ENCODE data around the gene MPV17L.
A peak's percentile ranks its signal among the peaks of the same experiment; 100 is the strongest.
"Not testable (repeated sequence)": the region's sequence is repeated elsewhere in the genome, so short reads cannot be mapped to it uniquely, and the experiment has no call there.

MPV17L gene

DNA sequence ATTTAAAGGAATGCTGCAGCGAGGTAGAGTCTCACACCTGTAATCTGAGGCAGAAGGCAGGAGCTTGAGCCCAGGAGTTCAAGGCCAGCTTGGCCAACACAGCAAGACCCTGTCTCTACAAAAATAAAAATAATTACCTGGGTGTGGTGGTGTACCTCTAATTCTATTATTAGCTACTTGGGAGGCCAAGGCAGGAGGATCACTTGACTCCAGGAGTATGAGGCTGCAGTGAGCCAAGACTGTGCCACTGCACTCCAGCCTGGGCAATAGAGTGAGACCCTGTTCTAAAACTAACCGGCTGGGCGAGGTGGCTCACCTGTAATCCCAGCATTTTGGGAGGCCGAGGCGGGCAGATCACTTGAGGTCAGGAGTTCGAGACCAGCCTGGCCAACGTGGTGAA, 57.7 kb downstream of the MPV17L start:
- DNase-seq: not testable (repeated sequence)

DNA sequence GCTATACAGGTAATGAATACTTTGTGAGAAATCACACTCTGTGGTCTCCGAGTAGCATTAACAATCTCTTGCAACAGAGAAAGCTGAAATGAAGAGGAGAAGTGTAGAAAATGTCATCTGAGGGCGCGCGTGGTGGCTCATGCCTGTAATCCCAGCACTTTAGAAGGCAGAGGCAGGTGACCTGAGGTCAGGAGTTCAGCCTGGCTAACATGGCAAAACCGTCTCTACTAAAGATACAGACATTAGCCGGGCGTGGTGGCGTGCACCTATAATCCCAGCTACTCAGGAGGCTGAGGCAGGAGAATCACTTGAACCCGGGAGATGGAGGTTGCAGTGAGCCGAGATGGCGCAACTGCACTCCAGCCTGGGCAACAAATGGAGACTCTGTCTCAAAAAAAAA, 59.4 kb downstream of the MPV17L start:
- DNase-seq: not testable (repeated sequence)

DNA sequence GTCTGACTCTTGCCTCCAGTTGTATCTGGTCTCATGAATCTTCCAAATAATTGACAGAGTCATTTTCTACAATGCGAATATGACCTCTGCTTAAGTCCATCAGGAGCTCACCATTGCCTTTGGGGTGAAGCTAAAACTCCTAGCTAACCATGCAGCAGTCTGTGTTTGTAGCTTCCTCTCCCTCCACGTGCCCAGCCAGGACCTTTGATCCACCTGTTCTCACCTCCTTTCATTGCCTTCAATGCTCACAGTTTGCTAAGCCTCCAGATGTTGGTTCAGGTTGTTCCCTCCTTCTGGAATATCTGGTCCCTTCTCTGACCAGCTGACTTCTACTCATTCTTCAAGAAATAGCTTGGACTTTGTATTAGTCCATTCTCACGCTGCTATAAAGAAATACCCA, 61.8 kb downstream of the MPV17L start:
- peak in 1 of 3 donors; percentile 24 for DNase-seq

DNA sequence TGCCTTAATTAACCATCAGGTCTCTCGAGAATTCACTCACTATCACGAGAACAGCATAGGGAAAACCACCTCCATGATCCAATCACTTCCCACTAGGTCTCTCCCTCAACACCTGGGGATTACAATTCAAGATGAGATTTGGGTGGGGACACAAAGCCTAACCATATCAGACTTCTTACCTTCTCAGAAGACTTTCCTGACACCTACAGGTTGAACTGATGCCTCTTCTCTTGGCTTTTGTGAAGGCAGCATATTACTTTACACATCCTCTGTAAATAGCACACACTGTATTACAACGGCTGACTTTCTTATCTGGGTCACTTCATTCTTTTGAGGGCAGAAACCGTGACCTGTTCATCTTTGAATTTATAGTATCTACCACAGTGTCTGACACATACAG, 62.4 kb downstream of the MPV17L start:
- no peak for DNase-seq

DNA sequence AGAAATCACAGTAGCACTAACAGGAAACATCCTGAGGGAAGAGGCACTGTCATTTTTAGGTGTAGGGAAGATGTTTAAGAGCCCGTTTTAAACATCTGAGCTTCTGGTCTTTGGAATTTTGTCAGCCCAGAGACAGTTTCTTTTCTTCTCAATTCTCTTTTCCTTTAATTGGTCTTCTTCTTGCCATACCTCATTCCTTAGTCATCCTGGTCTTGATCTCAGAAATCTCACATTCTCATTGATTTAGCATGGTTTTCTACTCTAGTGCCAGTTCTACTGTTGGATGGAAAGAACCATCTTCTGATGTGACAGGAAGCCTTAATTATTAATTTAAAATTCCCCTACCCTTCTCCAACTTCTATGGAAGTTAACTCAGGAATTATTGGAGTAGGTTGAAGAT, 64.2 kb downstream of the MPV17L start:
- no peak for DNase-seq

DNA sequence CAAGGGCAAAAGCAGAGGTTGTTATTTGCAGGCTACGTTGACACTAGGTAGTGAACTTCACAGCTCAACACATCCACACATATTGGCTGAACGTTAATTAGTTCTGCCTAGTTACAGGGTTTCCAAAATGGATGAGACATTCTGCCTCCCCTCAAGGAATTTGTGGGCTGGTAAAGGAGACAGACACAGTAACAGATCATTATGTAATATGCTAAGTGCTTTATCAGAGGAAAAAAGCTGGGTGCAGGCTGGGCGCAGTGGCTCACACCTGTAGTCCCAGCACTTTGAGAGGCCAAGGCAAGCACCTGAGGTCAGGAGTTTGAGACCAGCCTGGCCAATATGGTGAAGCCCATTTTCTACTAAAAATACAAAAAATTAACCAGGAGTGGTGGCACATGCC, 65.0 kb downstream of the MPV17L start:
- no peak for DNase-seq

DNA sequence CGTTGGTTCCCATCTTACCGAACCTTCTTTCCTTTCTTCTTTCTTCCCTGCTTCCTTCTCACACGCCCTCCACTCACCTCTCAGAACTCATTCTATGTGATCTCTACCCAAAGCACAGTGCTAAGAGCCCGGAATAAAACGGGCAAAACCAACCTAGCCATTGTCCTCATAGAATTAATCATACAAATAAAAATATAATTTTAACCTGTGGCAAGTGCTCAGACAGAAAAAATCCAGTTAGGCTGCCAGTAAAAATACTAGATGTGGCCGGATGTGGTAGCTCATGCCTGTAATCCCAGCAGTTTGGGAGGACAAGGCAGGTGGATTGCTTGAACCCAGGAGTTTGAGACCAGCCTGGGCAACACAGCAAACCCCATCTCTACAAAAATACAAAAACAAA, 65.8 kb downstream of the MPV17L start:
- DNase-seq: no peak
